GM12801 (cell line): ENCODE data around the gene CRIP1.

Experiments
- CTCF ChIP-seq: IDR thresholded peaks from one replicate; pipeline ENCODE4 v1.5.1; 2011; ENCODE audit warnings: control low read depth; ENCODE audit not compliant: insufficient read length; ENCODE audit errors: extremely low read depth

The CRIP1 gene

GRCh38 chr14:105455766-105456660 is 30.7 kb upstream of the CRIP1 start:
- TF ChIP-seq CTCF, result no peak

- TF ChIP-seq CTCF, result no peak
Observed at GRCh38 chr14:105456736-105457617, 29.7 kb upstream of the CRIP1 start.

- TF ChIP-seq CTCF, result no peak
Observed at GRCh38 chr14:105458010-105458409, 28.7 kb upstream of the CRIP1 start.

GRCh38 chr14:105458571-105458970 is 28.1 kb upstream of the CRIP1 start:
- no peak for TF ChIP-seq CTCF

- TF ChIP-seq CTCF, result no peak
Observed at GRCh38 chr14:105460116-105460515, 26.6 kb upstream of the CRIP1 start.

- no peak for TF ChIP-seq CTCF
Observed at GRCh38 chr14:105460616-105461015, 26.1 kb upstream of the CRIP1 start.

- no peak for TF ChIP-seq CTCF
Observed at GRCh38 chr14:105461903-105462302, 24.8 kb upstream of the CRIP1 start.
